Osteocyte (in vitro differentiated cells): ENCODE results near the gene HIPK2. TPM values are rescaled to one million over a fixed set of nuclear protein-coding genes. Genes with fewer than 3 reads are reported as not detected.

Source experiments
- DNase-seq: peaks from one replicate; pipeline ENCODE4 v3.0.0; 2021; ENCODE audit warnings: mixed read lengths; ENCODE audit not compliant: unreplicated experiment; ENCODE audit errors: extremely low spot score
- H3K27ac Mint-ChIP-seq: one replicate; pipeline ENCODE4 v1.8.0; 2021; ENCODE audit warnings: mild to moderate bottlenecking, mixed read lengths; ENCODE audit not compliant: unreplicated experiment
- H3K27me3 Mint-ChIP-seq: one replicate; pipeline ENCODE4 v1.8.0; 2021; ENCODE audit warnings: mixed read lengths; ENCODE audit not compliant: unreplicated experiment
- H3K36me3 Mint-ChIP-seq: one replicate; pipeline ENCODE4 v1.8.0; 2021; ENCODE audit warnings: mixed read lengths; ENCODE audit not compliant: unreplicated experiment
- H3K4me1 Mint-ChIP-seq: one replicate; pipeline ENCODE4 v1.8.0; 2021; ENCODE audit warnings: mixed read lengths; ENCODE audit not compliant: unreplicated experiment
- H3K4me3 Mint-ChIP-seq: one replicate; pipeline ENCODE4 v1.8.0; 2021; ENCODE audit warnings: mild to moderate bottlenecking, moderate library complexity, mixed read lengths; ENCODE audit not compliant: unreplicated experiment
- H3K9me3 Mint-ChIP-seq: one replicate; pipeline ENCODE4 v1.8.0; 2021; ENCODE audit warnings: mixed read lengths; ENCODE audit not compliant: unreplicated experiment
- total RNA-seq: library from RNA; stranded (reverse); gene quantifications from 2 replicates; pipeline ENCODE4 v1.2.1, GENCODE V29; 2021
- TF ChIP-seq, protein P1 (sequence below): fragments of 200-600 bp; sonication (generic); IDR thresholded peaks from 2 replicates; pipeline ENCODE4 v1.5.0; 2021; ENCODE audit warnings: antibody characterized with exemption, mild to moderate bottlenecking, moderate library complexity

Gene HIPK2
- total RNA-seq, 1 donor from 2014 or later = 90.8 TPM

DNA sequence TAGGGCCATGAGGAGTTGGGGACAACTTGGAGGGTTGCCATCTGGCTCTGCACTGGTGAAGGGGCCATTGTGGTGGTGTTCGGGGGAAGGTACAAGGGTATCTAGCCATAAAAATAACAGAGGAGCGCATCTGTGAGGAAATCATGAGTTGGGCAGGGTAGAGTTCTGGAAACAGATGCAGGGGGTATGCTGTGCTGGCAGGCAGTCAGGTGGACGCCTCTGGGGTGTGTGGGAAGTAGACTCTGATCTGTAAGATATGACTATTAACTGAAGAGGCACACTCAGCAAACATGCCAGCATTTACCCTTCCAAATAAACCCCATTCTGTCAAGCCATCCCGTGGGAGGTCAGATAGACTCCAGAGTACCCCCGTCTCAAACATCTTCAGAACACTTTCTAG is 174.5 kb downstream of the HIPK2 start:
- no peak for DNase-seq
- TF ChIP-seq, protein P1, sequence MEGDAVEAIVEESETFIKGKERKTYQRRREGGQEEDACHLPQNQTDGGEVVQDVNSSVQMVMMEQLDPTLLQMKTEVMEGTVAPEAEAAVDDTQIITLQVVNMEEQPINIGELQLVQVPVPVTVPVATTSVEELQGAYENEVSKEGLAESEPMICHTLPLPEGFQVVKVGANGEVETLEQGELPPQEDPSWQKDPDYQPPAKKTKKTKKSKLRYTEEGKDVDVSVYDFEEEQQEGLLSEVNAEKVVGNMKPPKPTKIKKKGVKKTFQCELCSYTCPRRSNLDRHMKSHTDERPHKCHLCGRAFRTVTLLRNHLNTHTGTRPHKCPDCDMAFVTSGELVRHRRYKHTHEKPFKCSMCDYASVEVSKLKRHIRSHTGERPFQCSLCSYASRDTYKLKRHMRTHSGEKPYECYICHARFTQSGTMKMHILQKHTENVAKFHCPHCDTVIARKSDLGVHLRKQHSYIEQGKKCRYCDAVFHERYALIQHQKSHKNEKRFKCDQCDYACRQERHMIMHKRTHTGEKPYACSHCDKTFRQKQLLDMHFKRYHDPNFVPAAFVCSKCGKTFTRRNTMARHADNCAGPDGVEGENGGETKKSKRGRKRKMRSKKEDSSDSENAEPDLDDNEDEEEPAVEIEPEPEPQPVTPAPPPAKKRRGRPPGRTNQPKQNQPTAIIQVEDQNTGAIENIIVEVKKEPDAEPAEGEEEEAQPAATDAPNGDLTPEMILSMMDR = no peak
- no peak overlapping the region for H3K27ac Mint-ChIP-seq
- peaks cover 39% of the 10 kb centered on the region for H3K36me3 Mint-ChIP-seq
- no peaks in the 10 kb centered on the region for H3K27me3 Mint-ChIP-seq
- no peaks in the 10 kb centered on the region for H3K9me3 Mint-ChIP-seq
- peaks cover 3% of the 10 kb centered on the region for H3K4me1 Mint-ChIP-seq
- no peak overlapping the region for H3K4me3 Mint-ChIP-seq

DNA sequence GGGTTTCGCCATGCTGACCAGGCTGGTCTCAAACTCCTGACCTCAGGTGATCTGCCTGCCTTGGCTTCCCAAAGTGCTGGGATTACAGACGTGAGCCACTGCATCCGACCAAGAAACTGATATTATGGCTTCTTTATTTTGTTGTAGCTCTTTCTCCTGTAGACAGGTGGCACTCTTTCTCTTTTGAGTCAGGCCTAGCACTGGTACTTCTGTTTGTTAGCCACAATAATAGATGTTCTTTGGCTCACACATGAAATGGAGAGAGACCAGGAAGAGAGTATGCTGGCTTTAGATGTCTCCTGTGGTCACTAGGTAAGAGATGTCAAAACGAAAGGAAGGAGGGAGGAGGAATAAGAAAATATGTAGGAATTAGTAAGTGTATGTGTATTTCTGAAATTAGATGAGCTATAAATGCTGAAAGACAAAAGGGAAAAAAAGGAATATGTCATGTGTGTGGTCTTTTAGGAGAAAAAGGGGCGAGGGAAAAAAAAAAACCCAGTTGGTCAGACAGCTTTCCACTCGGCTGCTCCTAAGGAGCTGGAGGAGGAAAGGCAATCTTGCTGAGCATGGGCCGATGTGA is 175.6 kb downstream of the HIPK2 start:
- Mint-ChIP-seq H3K4me1 (peaks cover 3% of the 10 kb centered on the region), H3K9me3 (no peaks in the 10 kb centered on the region), H3K4me3 (no peak overlapping the region), H3K27me3 (no peaks in the 10 kb centered on the region), H3K36me3 (peaks cover 41% of the 10 kb centered on the region), H3K27ac (no peak overlapping the region)
- TF ChIP-seq, protein P1 = peak; percentile 73
- DNase-seq = no peak

DNA sequence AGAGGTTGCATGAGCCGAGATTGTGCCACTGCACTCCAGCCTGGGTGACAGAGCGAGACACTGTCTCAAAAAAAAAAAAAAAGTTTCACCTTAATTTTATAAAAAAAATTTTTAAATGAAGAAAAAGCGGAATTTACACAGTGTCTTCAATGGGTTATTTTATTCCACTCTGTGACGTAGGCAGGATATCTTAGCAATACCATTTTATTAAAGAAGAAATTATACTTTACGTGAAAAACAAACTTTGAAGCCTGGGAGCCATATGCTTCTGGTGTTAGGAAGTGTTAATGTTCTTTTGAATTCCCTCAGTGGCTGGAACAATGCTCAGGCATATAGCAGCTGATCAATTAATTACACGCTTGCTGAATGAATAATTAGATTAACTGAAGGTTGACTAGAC is 176.6 kb downstream of the HIPK2 start:
- TF ChIP-seq, protein P1 = no peak
- no peak for DNase-seq
- Mint-ChIP-seq H3K4me1 (peaks cover 3% of the 10 kb centered on the region), H3K27me3 (no peaks in the 10 kb centered on the region), H3K4me3 (no peak overlapping the region), H3K27ac (no peak overlapping the region), H3K36me3 (peaks cover 36% of the 10 kb centered on the region), H3K9me3 (no peaks in the 10 kb centered on the region)

DNA sequence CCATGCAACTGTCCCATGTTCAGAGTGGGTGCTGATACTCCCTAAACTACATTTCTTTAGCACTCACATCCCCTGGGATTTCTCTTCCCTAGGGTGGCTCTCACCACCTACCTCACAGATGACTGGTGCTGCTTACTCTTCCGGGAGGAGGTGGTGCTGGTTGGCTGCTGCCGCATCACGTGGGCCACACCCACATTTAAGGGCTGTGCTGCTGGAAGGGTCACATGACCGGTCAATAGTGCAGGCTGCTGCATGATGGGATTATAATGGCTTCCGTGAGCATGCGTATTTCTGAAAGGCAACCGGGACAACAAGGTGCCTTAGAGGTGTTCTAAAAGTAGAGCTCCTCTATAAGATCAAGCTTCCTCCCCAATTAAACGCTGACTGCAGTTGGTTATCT is 177.5 kb downstream of the HIPK2 start:
- H3K27me3 Mint-ChIP-seq = no peaks in the 10 kb centered on the region
- no peak overlapping the region for H3K27ac Mint-ChIP-seq
- peaks cover 3% of the 10 kb centered on the region for H3K4me1 Mint-ChIP-seq
- DNase-seq = no peak
- no peak overlapping the region for H3K4me3 Mint-ChIP-seq
- TF ChIP-seq, protein P1 = no peak
- peaks cover 36% of the 10 kb centered on the region for H3K36me3 Mint-ChIP-seq
- no peaks in the 10 kb centered on the region for H3K9me3 Mint-ChIP-seq

DNA sequence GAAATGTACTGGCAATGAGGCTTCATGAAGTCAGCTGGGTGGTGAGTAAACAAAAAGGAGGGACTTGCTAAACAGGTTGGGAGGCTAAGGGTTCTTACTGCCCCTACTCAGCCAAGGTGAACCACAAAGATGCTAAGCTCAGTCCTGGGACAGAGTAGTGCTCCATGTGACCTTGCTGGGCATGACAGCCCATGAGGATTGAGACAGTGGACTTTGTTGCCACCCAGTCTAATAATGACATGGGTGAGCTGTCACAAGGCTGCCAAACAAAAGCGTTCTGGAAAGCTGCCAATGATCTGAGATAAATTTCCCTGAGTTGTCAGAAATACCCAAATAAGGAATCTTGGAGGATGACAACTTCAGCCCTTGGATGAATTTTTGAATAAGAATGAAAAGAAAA is 179.2 kb downstream of the HIPK2 start:
- Mint-ChIP-seq H3K27ac (no peak overlapping the region), H3K36me3 (peaks cover 43% of the 10 kb centered on the region), H3K27me3 (no peaks in the 10 kb centered on the region), H3K4me3 (no peak overlapping the region), H3K9me3 (no peaks in the 10 kb centered on the region), H3K4me1 (peaks cover 3% of the 10 kb centered on the region)
- TF ChIP-seq, protein P1 = no peak
- no peak for DNase-seq
